GM12878 (cell line): ENCODE measurements around the gene SLFN13. TPM values are rescaled to one million over a fixed set of nuclear protein-coding genes. Genes with fewer than 3 reads are reported as not detected.
A peak's percentile ranks its signal among the peaks of the same experiment; 100 is the strongest.

Experiments
- ATAC-seq: fragments of 200-7000 bp; cut with Tn5 transposase; 3 replicates; pipeline ENCODE4 v1.9.1; 2020; ENCODE audit warnings: mild to moderate bottlenecking, moderate library complexity
- Bru-seq: library from RNA; stranded (reverse); fragments of 400-500 nt; gene quantifications from one replicate; lab custom pipeline; 2021; lab: Mats Ljungman, UMichigan
- BruChase-seq, 2 experiments: library from RNA; stranded (reverse); fragments of 400-500 nt; gene quantifications; one replicate each; lab custom pipeline; 2021; lab: Mats Ljungman, UMichigan
- BruUV-seq: library from RNA; stranded (reverse); fragments of 400-500 nt; replicated peaks from 2 replicates; lab custom pipeline; 2021; lab: Mats Ljungman, UMichigan
- CTCF ChIA-PET: fragments of 300-600 bp; sonication (Branson Sonifier 250); formaldehyde crosslinking; extraction: SDS; loops from one replicate; lab custom pipeline; 2021; ENCODE audit warnings: inconsistent platforms; lab: Yijun Ruan, JAX
- POLR2A ChIA-PET: fragments of 350-600 bp; formaldehyde crosslinking; extraction: SDS; loops from one replicate; lab custom pipeline; 2021; ENCODE audit warnings: inconsistent platforms; lab: Charles Lee
- RAD21 ChIA-PET: fragments of 300-600 bp; sonication (Branson Sonifier 250); formaldehyde crosslinking; loops from one replicate; lab custom pipeline; 2023; ENCODE audit warnings: antibody characterized with exemption; ENCODE audit not compliant: unreplicated experiment; lab: Charles Lee
- SMC1A ChIA-PET: fragments of 300-600 bp; sonication (Branson Sonifier 250); formaldehyde crosslinking; loops from one replicate; lab custom pipeline; 2023; ENCODE audit not compliant: unreplicated experiment, uncharacterized antibody; lab: Charles Lee
- DNase-seq: peaks from one replicate; pipeline ENCODE4 v3.0.0-alpha.2; 2011; ENCODE audit warnings: low read depth, low spot score
- FAIRE-seq: peaks from 3 replicates; lab custom pipeline; 2011; peaks lifted over from hg19 to GRCh38; lab: Jason Lieb, UNC
- H2AFZ ChIP-seq: 2 replicates; pipeline ENCODE4 v1.6.0; 2011; ENCODE audit warnings: low read depth, low read length, control low read depth; ENCODE audit not compliant: control insufficient read depth
- H3K27ac ChIP-seq: 2 replicates; pipeline ENCODE4 v1.5.1; 2011; ENCODE audit warnings: control low read depth; ENCODE audit not compliant: control insufficient read depth, insufficient read depth
- H3K27me3 ChIP-seq, 2 experiments: replicated peaks in 1 of 2; 2 replicates each; pipeline versions ENCODE4 v1.6.0 to v1.6.1; 2011; ENCODE audit warnings: low read length in 1 of 2; ENCODE audit not compliant: control insufficient read depth in 2 of 2, insufficient read depth in 2 of 2
- H3K36me3 ChIP-seq, 2 experiments: 2 replicates each; pipeline ENCODE4 v1.5.1; 2011; ENCODE audit warnings: low read length in 1 of 2; ENCODE audit not compliant: control insufficient read depth in 2 of 2, insufficient read depth in 2 of 2
- H3K4me1 ChIP-seq: 2 replicates; pipeline ENCODE4 v1.6.1; 2011; ENCODE audit warnings: mild to moderate bottlenecking, low read length, moderate library complexity, mixed read lengths; ENCODE audit not compliant: control insufficient read depth, insufficient read depth
- H3K4me2 ChIP-seq: 2 replicates; pipeline ENCODE4 v1.6.0; 2011; ENCODE audit warnings: control low read depth; ENCODE audit not compliant: control insufficient read depth, insufficient read depth
- H3K4me3 ChIP-seq: fragments of 200-600 bp; sonication (generic); 2 replicates; pipeline ENCODE4 v1.5.1; 2016
- H3K79me2 ChIP-seq: 2 replicates; pipeline ENCODE4 v1.6.0; 2011; ENCODE audit warnings: low read length; ENCODE audit not compliant: control insufficient read depth, insufficient read depth
- H3K9ac ChIP-seq: 2 replicates; pipeline ENCODE4 v1.8.0; 2011; ENCODE audit warnings: low read length, control low read depth, mixed read lengths; ENCODE audit not compliant: control insufficient read depth, insufficient read depth
- H3K9me3 ChIP-seq: replicated peaks from 3 replicates; pipeline ENCODE4 v1.5.1; 2011; ENCODE audit warnings: mild to moderate bottlenecking, low read length; ENCODE audit not compliant: control insufficient read depth, insufficient read depth
- H4K20me1 ChIP-seq: 2 replicates; pipeline ENCODE4 v1.6.0; 2011; ENCODE audit not compliant: control insufficient read depth, insufficient read depth
- ASH2L ChIP-seq: fragments of 300-600, 200-600 bp; sonication (generic); IDR thresholded peaks from 2 replicates; pipeline ENCODE4 v1.6.1; 2017; ENCODE audit warnings: low read depth, mild to moderate bottlenecking, borderline replicate concordance
- CEBPB ChIP-seq, 2 experiments: fragments of 150-350 bp in 1 of 2; IDR thresholded peaks; 2 replicates each; pipeline ENCODE4 v1.6.1; 2012 to 2014; ENCODE audit warnings: low read depth in 2 of 2, low read length in 2 of 2, borderline replicate concordance in 1 of 2, inconsistent platforms in 1 of 2
- FOXK2 ChIP-seq: fragments of 450-650 bp; IDR thresholded peaks from 2 replicates; pipeline ENCODE4 v1.6.1; 2017; ENCODE audit warnings: mild to moderate bottlenecking, moderate library complexity
- JUND ChIP-seq: IDR thresholded peaks from 2 replicates; pipeline ENCODE4 v1.6.1; 2012; ENCODE audit warnings: low read depth, mild to moderate bottlenecking, low read length, improper control_type of control experiment, moderate library complexity
- MYB ChIP-seq: fragments of 150-350 bp; IDR thresholded peaks from 2 replicates; pipeline ENCODE4 v1.6.1; 2014; ENCODE audit warnings: mild to moderate bottlenecking, low read depth, low read length, borderline replicate concordance
- PAX5 ChIP-seq: IDR thresholded peaks from 2 replicates; pipeline ENCODE4 v1.6.1; 2011; ENCODE audit warnings: low read depth, low read length, borderline replicate concordance
- POLR2AphosphoS5 ChIP-seq: IDR thresholded peaks from 2 replicates; pipeline ENCODE4 v1.6.1; 2011; ENCODE audit warnings: mild to moderate bottlenecking, low read length, inconsistent platforms
- RELB ChIP-seq: fragments of 450-650 bp; IDR thresholded peaks from 2 replicates; pipeline ENCODE4 v1.6.1; 2017; ENCODE audit warnings: low read depth, mild to moderate bottlenecking, moderate library complexity
- RFX5 ChIP-seq: IDR thresholded peaks from 2 replicates; pipeline ENCODE4 v1.6.1; 2011; ENCODE audit warnings: low read depth, low read length, improper control_type of control experiment
- WGBS: methylation state at CpG from one replicate; pipeline ENCODE4 v1.1.6; 2016; ENCODE audit warnings: low lambda C conversion rate; ENCODE audit not compliant: insufficient replicate concordance, insufficient coverage; ENCODE audit errors: missing lambda C conversion rate; 5-methylcytosine and 5-hydroxymethylcytosine counted together
- in situ Hi-C: fragments of 300-500 bp; cut with MboI; formaldehyde crosslinking; loops from 9 replicates; pipeline ENCODE4 v1.14.3; 2018; ENCODE audit warnings: mixed read lengths
- intact Hi-C: fragments of 100-400 bp; cut with micrococcal nuclease; formaldehyde crosslinking; loops from one replicate; pipeline ENCODE4 v1.14.2; 2022; ENCODE audit not compliant: unreplicated experiment
- long read RNA-seq, 2 experiments: library from polyadenylated mRNA; unstranded; transcript quantifications; one replicate each; pipeline ENCODE4 v2.0.0, GENCODE V29; 2019 to 2020
- polyA minus RNA-seq, 3 experiments: library from RNA; depleted of rRNA, polyadenylated mRNA; stranded (reverse); fragments of >200 nt; gene quantifications; 2 replicates each; pipeline ENCODE4 v1.2.3, GENCODE V29; 2011
- polyA plus RNA-seq, 11 experiments: library from polyadenylated mRNA; depleted of rRNA in 4 of 11; unstranded in 6 of 11; stranded (reverse) in 5 of 11; fragments of >200 nt; fragmentation: Nextera tagmentation in 4 of 11; fragmentation: Illumina TruSeq in 1 of 11; extraction: Ambion mirVana in 4 of 11; extraction: Trizol in 1 of 11; gene quantifications; 1 replicate in 1 of 11; 2 replicates in 10 of 11; pipeline versions ENCODE4 v1.2.1 to v1.2.3, GENCODE V29; 2011 to 2016; ENCODE audit warnings: inconsistent platforms in 2 of 11, missing spikeins in 2 of 11, low read depth in 1 of 11
- total RNA-seq, 4 experiments: library from RNA; depleted of rRNA in 3 of 4; stranded (reverse); fragments of >200 nt in 3 of 4; fragmentation: Illumina TruSeq in 1 of 4; extraction: Trizol in 1 of 4; gene quantifications; 2 replicates each; pipeline versions ENCODE4 v1.2.1 to v1.2.3, GENCODE V29; 2013 to 2021
- TF ChIP-seq, protein P1 (sequence below): fragments of 450-650 bp; formaldehyde crosslinking; IDR thresholded peaks from 2 replicates; pipeline ENCODE4 v1.4.0; 2022; ENCODE audit warnings: mild to moderate bottlenecking, moderate library complexity
- TF ChIP-seq, protein P2 (sequence below): fragments of 450-650 bp; IDR thresholded peaks from 2 replicates; pipeline ENCODE4 v1.6.1; 2014; ENCODE audit warnings: mild to moderate bottlenecking

The SLFN13 gene
- total RNA-seq (2013; cell fraction: nucleolus; rRNA removed) = 70.3 and 76.0 TPM in 2 replicates
- total RNA-seq (2014; rRNA removed) (56.3 and 56.4 TPM in 2 replicates), total RNA-seq (2014; rRNA removed; fragmentation: Illumina TruSeq; extraction: Trizol) (41.0 and 42.2 TPM in 2 replicates), total RNA-seq (2021) (51.5 and 64.4 TPM in 2 replicates), polyA plus RNA-seq (2011; rRNA removed) (62.0 and 91.9 TPM in 2 replicates), polyA plus RNA-seq (2014; fragmentation: Illumina TruSeq; extraction: Trizol) (82.4 and 94.6 TPM in 2 replicates), polyA plus RNA-seq (2014; fragmentation: Nextera tagmentation; extraction: Ambion mirVana) (10 to 100 TPM; 12.4 to 20.2 TPM), polyA plus RNA-seq (2014; rRNA removed) (72.5 and 81.9 TPM in 2 replicates), polyA plus RNA-seq (2016; fragmentation: Nextera tagmentation; extraction: Ambion mirVana) (10 to 100 TPM; 61.7 to 63.3 TPM), polyA minus RNA-seq (2011; rRNA and poly(A)+ RNA removed) (61.1 and 61.7 TPM in 2 replicates), Bru-seq, nascent RNA (percentile 92 among the genes with signal in this experiment), BruChase-seq, experiment 1, labeled RNA remaining after a 6-hour chase (percentile 96 among the genes with signal in this experiment), BruChase-seq, experiment 2, labeled RNA remaining after a 2-hour chase (percentile 96 among the genes with signal in this experiment)
- 23.6 TPM for polyA plus RNA-seq (2011; ENCODE audit: low read depth)
- 51.0 and 69.7 TPM in 2 replicates for polyA plus RNA-seq (2011; cell fraction: cytosol; rRNA removed)
- 107 and 118 TPM in 2 replicates for polyA plus RNA-seq (2011; cell fraction: nucleus; rRNA removed)
- polyA plus RNA-seq (2012) = 31.8 and 34.3 TPM in 2 replicates
- 14.5 and 17.4 TPM in 2 replicates for polyA minus RNA-seq (2011; cell fraction: cytosol; rRNA and poly(A)+ RNA removed)
- polyA minus RNA-seq (2011; cell fraction: nucleus; rRNA and poly(A)+ RNA removed) = 25.8 and 31.7 TPM in 2 replicates
- long read RNA-seq, experiment 1, full-length matches to known transcripts = 2 of 5 reads
- long read RNA-seq, experiment 1, partial matches to known transcripts = 1 of 5 reads
- long read RNA-seq, experiment 1, other reads (novel, unspliced or antisense) = 2 of 5 reads
- long read RNA-seq, experiment 2, full-length matches to known transcripts = 13 of 33 reads
- long read RNA-seq, experiment 2, partial matches to known transcripts = 10 of 33 reads
- long read RNA-seq, experiment 2, other reads (novel, unspliced or antisense) = 10 of 33 reads

DNA sequence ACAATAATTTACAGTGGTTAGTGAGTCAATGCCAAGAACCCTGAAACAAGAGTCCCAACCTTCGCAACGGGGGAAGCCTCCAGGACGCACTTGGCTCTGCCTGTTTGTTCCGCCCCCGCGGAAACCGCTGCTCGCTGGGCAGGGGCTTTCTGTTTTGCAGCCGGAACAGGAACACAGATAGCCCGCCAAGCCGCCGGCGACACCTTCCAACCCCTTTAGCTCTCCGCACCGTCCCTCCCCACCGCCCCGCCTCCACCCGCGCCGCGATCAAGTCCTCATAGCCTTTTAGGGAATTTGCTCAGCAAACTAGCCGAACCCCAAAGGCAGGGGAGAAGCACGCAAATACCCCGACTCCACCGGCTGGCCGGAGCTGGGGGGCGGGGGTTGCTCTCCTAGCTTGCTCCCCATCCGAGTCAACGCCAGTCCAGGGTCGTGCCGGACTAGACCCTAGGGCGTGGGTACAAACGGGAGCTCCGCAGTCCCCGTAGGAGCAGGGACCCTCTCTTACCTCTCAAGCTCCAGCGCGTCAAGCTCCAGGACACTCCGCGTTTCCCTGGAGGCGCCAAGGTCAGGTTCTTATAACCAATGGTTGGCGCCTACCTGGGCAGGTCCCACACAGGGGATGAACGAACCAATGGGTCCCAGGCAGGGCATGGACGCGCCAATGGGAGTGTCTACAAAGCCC is at the start of gene SLFN13:
Gene SLFN13, minus strand, starts transcription at position 553 of the 685 bp plus-strand sequence. CDS start 3,086 bp downstream, outside the sequence.
- DNase-seq = peak; percentile 78
- Histone ChIP-seq H2AFZ (peak within 1 kb of the TSS; percentile 90), H3K4me2 (peak within 1 kb of the TSS; percentile 99), H3K79me2 (peaks cover 15% of the 10 kb centered on the region), H3K27ac (peak within 1 kb of the TSS; percentile 99), H3K9ac (peak within 1 kb of the TSS; percentile 97), H3K4me1 (peaks cover 3% of the 10 kb centered on the region), H3K36me3 (peaks cover 0 to 16% of the 10 kb centered on the region in 2 experiments; a peak in 2 of 4 replicates), H3K4me3 (peak within 1 kb of the TSS; percentile 81), H3K27me3 (no peaks in the 10 kb centered on the region), H4K20me1 (no peaks in the 10 kb centered on the region), H3K9me3 (no peaks in the 10 kb centered on the region)
- ATAC-seq = peak; percentile 90
- in situ Hi-C loops = no loop called here
- ChIA-PET CTCF (interaction anchor here (0.9 to 2.7 kb wide), 11 partner anchors 15 to 165 kb away, joined by 3 to 24 read pairs (median 6); partner anchors contain the start of gene SLFN12), POLR2A (interaction anchor here (0.6 to 2.5 kb wide), 13 partner anchors 9 to 130 kb away, joined by 3 to 20 read pairs (median 4); partner anchors contain the start of genes PEX12, SLFN11 and SLFN12L), RAD21 (interaction anchor here (0.6 to 3.1 kb wide), 14 partner anchors 10 to 135 kb away, joined by 3 to 28 read pairs (median 6); partner anchors contain the start of genes SLFN11 and SLFN12L), SMC1A (interaction anchor here (0.7 to 3.2 kb wide), 18 partner anchors 10 to 361 kb away, joined by 3 to 26 read pairs (median 8); partner anchors contain the start of genes SLFN11, SLFN12 and TAF15)
- BruUV-seq = no TSS peak
- under 1% methylated on average over 44 of the region's 44 CpGs for WGBS
- peak; percentile 84 for FAIRE-seq
- intact Hi-C loops = loop anchor here (1.0 to 5.0 kb wide), 5 partner anchors 40 to 206 kb away; partner anchors contain the start of genes SLFN11, SLFN12L and SLFN5
- TF ChIP-seq PAX5 = peak; percentile 58; the same call in 1 of the 2 replicates
- TF ChIP-seq JUND = no peak
- peak; percentile 56; the same call in 1 of the 2 replicates for TF ChIP-seq ASH2L
- TF ChIP-seq, protein P1, sequence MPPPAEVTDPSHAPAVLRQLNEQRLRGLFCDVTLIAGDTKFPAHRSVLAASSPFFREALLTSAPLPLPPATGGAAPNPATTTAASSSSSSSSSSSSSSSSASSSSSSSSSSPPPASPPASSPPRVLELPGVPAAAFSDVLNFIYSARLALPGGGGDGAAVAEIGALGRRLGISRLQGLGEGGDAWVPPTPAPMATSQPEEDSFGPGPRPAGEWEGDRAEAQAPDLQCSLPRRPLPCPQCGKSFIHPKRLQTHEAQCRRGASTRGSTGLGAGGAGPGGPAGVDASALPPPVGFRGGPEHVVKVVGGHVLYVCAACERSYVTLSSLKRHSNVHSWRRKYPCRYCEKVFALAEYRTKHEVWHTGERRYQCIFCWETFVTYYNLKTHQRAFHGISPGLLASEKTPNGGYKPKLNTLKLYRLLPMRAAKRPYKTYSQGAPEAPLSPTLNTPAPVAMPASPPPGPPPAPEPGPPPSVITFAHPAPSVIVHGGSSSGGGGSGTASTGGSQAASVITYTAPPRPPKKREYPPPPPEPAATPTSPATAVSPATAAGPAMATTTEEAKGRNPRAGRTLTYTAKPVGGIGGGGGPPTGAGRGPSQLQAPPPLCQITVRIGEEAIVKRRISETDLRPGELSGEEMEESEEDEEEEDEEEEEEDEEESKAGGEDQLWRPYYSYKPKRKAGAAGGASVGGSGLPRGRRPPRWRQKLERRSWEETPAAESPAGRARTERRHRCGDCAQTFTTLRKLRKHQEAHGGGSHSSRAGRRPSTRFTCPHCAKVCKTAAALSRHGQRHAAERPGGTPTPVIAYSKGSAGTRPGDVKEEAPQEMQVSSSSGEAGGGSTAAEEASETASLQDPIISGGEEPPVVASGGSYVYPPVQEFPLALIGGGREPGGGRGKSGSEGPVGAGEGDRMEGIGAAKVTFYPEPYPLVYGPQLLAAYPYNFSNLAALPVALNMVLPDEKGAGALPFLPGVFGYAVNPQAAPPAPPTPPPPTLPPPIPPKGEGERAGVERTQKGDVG (CRISPR knock-in tag) = no peak
- peak; percentile 85 for TF ChIP-seq POLR2AphosphoS5
- TF ChIP-seq MYB = no peak; the same call in 1 of the 2 replicates
- no peak for TF ChIP-seq FOXK2
- TF ChIP-seq CEBPB (IDR thresholded peaks at IDR 0.05; ENCODE audit: borderline replicate concordance in 1 of 2, low read depth in 2 of 2, low read length in 2 of 2) = no peak
- peak; percentile 77 for TF ChIP-seq RELB
- TF ChIP-seq, protein P2, sequence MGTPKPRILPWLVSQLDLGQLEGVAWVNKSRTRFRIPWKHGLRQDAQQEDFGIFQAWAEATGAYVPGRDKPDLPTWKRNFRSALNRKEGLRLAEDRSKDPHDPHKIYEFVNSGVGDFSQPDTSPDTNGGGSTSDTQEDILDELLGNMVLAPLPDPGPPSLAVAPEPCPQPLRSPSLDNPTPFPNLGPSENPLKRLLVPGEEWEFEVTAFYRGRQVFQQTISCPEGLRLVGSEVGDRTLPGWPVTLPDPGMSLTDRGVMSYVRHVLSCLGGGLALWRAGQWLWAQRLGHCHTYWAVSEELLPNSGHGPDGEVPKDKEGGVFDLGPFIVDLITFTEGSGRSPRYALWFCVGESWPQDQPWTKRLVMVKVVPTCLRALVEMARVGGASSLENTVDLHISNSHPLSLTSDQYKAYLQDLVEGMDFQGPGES = no peak
- no peak for TF ChIP-seq RFX5
